HCT116 (cell line): ENCODE measurements around the gene DAAM2. TPM values are rescaled to one million over a fixed set of nuclear protein-coding genes. Genes with fewer than 3 reads are reported as not detected.

Experiments
- ATAC-seq: fragments of 200-7000 bp; cut with Tn5 transposase; 2 replicates; pipeline ENCODE4 v1.9.1; 2020; ENCODE audit warnings: mild to moderate bottlenecking, moderate library complexity
- BruUV-seq: library from RNA; stranded (reverse); fragments of 400-500 nt; replicated peaks from 2 replicates; lab custom pipeline; 2021; lab: Mats Ljungman, UMichigan
- CTCF ChIA-PET: fragments of 300-600 bp; sonication (Branson Sonifier 250); formaldehyde crosslinking; loops from one replicate; lab custom pipeline; 2021; ENCODE audit warnings: antibody characterized with exemption; lab: Charles Lee
- POLR2A ChIA-PET: fragments of 300-600, 350-600 bp; sonication (Branson Sonifier 250); formaldehyde crosslinking; loops from one replicate; lab custom pipeline; 2021; ENCODE audit warnings: antibody characterized with exemption; lab: Charles Lee
- RAD21 ChIA-PET, 2 experiments: fragments of 300-600 bp; sonication (Branson Sonifier 250); formaldehyde crosslinking; loops; one replicate each; lab custom pipeline; 2023; ENCODE audit warnings: low total read pairs in 2 of 2; ENCODE audit not compliant: uncharacterized antibody in 2 of 2, unreplicated experiment in 2 of 2, low non-redundant PET in 1 of 2; lab: Charles Lee
- DNase-seq: peaks from one replicate; pipeline ENCODE4 v3.0.0-alpha.2; 2010; ENCODE audit warnings: low read depth, low spot score
- H2AFZ ChIP-seq: fragments of 200-600 bp; shearing (Covaris generic), sonication (generic); 2 replicates; pipeline ENCODE4 v1.6.1; 2017; ENCODE audit warnings: low read depth, mixed run types, mixed read lengths, antibody characterized with exemption, low read length; ENCODE audit not compliant: poor library complexity, severe bottlenecking
- H3K27ac ChIP-seq: 2 replicates; pipeline ENCODE4 v1.5.1; 2012; ENCODE audit warnings: low read depth, low read length
- H3K27me3 ChIP-seq: fragments of 200-600 bp; sonication (generic); 2 replicates; pipeline ENCODE4 v1.6.1; 2016; ENCODE audit warnings: mixed run types, low read length, mixed read lengths; ENCODE audit not compliant: insufficient read depth
- H3K36me3 ChIP-seq, 2 experiments: fragments of 200-500 bp in 1 of 2; fragments of 200-600 bp in 1 of 2; sonication (Bioruptor generic) in 1 of 2; sonication (generic) in 1 of 2; 2 replicates each; pipeline versions ENCODE4 v1.5.1 to v1.6.1; 2014 to 2016; ENCODE audit warnings: low read length in 2 of 2, inconsistent platforms in 1 of 2, mixed read lengths in 1 of 2, mixed run types in 1 of 2; ENCODE audit not compliant: insufficient read depth in 2 of 2, control insufficient read depth in 1 of 2
- H3K4me1 ChIP-seq, 2 experiments: fragments of 200-600 bp in 1 of 2; sonication (generic) in 1 of 2; 2 replicates each; pipeline versions ENCODE4 v1.5.1 to v1.6.1; 2012 to 2017; ENCODE audit warnings: low read length in 2 of 2, inconsistent platforms in 1 of 2, mild to moderate bottlenecking in 1 of 2, mixed read lengths in 1 of 2, mixed run types in 1 of 2, moderate library complexity in 1 of 2; ENCODE audit not compliant: insufficient read depth in 2 of 2, control insufficient read depth in 1 of 2
- H3K4me2 ChIP-seq: fragments of 200-600 bp; sonication (generic); 2 replicates; pipeline ENCODE4 v1.6.1; 2017; ENCODE audit warnings: mixed run types, low read length, mixed read lengths
- H3K4me3 ChIP-seq, 2 experiments: fragments of 200-600 bp in 1 of 2; sonication (generic) in 1 of 2; replicated peaks in 1 of 2; 2 replicates each; pipeline ENCODE4 v1.5.1; 2011 to 2016; ENCODE audit warnings: low read length in 2 of 2, control low read depth in 1 of 2, low read depth in 1 of 2, mild to moderate bottlenecking in 1 of 2, mixed read lengths in 1 of 2, mixed run types in 1 of 2
- H3K79me2 ChIP-seq: fragments of 200-600 bp; sonication (generic); 2 replicates; pipeline ENCODE4 v1.6.1; 2017; ENCODE audit warnings: mild to moderate bottlenecking, mixed run types, low read length, moderate library complexity, mixed read lengths; ENCODE audit not compliant: insufficient read depth
- H3K9ac ChIP-seq: fragments of 200-600 bp; sonication (generic); 2 replicates; pipeline ENCODE4 v1.6.1; 2016; ENCODE audit warnings: low read length, mixed read lengths
- H3K9me2 ChIP-seq: fragments of 200-600 bp; sonication (generic), shearing (Covaris generic); 2 replicates; pipeline ENCODE4 v1.6.1; 2017; ENCODE audit warnings: mixed run types, mild to moderate bottlenecking, moderate library complexity; ENCODE audit not compliant: insufficient read depth
- H3K9me3 ChIP-seq, 2 experiments: fragments of 200-500 bp in 1 of 2; fragments of 200-600 bp in 1 of 2; sonication (Bioruptor generic) in 1 of 2; sonication (generic) in 1 of 2; 2 replicates each; pipeline ENCODE4 v1.6.1; 2014 to 2017; ENCODE audit warnings: low read length in 2 of 2, mixed read lengths in 2 of 2, inconsistent platforms in 1 of 2, low read depth in 1 of 2, mild to moderate bottlenecking in 1 of 2, mixed run types in 1 of 2, moderate library complexity in 1 of 2; ENCODE audit not compliant: control insufficient read depth in 1 of 2, insufficient read depth in 1 of 2
- H4K20me1 ChIP-seq: fragments of 200-600 bp; sonication (generic), shearing (Covaris generic); 2 replicates; pipeline ENCODE4 v1.6.1; 2017; ENCODE audit warnings: mixed run types, mild to moderate bottlenecking, moderate library complexity; ENCODE audit not compliant: insufficient read depth
- ATF3 ChIP-seq: IDR thresholded peaks from 2 replicates; pipeline ENCODE4 v1.6.1; 2012
- CEBPB ChIP-seq: IDR thresholded peaks from 2 replicates; pipeline ENCODE4 v1.6.1; 2012; ENCODE audit warnings: low read depth
- CTCF ChIP-seq, 3 experiments: fragments of 200-600 bp in 1 of 3; sonication (generic) in 1 of 3; IDR thresholded peaks in 2 of 3; conservative IDR thresholded peaks in 1 of 3; 2 replicates each; pipeline ENCODE4 v1.5.1; 2012 to 2017; ENCODE audit warnings: low read depth in 2 of 3, low read length in 2 of 3, antibody characterized with exemption in 1 of 3, borderline replicate concordance in 1 of 3, control low read depth in 1 of 3, mild to moderate bottlenecking in 1 of 3, mixed read lengths in 1 of 3, mixed run types in 1 of 3, moderate library complexity in 1 of 3; ENCODE audit not compliant: insufficient read depth in 1 of 3
- EGR1 ChIP-seq: IDR thresholded peaks from 2 replicates; pipeline ENCODE4 v1.6.1; 2012; ENCODE audit warnings: low read depth
- ELF1 ChIP-seq: IDR thresholded peaks from 2 replicates; pipeline ENCODE4 v1.6.1; 2012; ENCODE audit warnings: low read depth, borderline replicate concordance
- EZH2 ChIP-seq: fragments of 200-600 bp; sonication (generic); IDR thresholded peaks from 2 replicates; pipeline ENCODE4 v1.6.1; 2017; ENCODE audit warnings: antibody characterized with exemption, mixed run types
- EZH2phosphoT487 ChIP-seq: fragments of 200-600 bp; IDR thresholded peaks from 2 replicates; pipeline ENCODE4 v1.6.1; 2018; ENCODE audit warnings: antibody characterized with exemption, borderline replicate concordance
- FOSL1 ChIP-seq: IDR thresholded peaks from 2 replicates; pipeline ENCODE4 v1.6.1; 2012; ENCODE audit warnings: low read depth
- JUND ChIP-seq: IDR thresholded peaks from 2 replicates; pipeline ENCODE4 v1.6.1; 2012
- MAX ChIP-seq: IDR thresholded peaks from 2 replicates; pipeline ENCODE4 v1.6.1; 2012
- POLR2A ChIP-seq: IDR thresholded peaks from 2 replicates; pipeline ENCODE4 v1.7.0; 2011; ENCODE audit warnings: borderline replicate concordance; ENCODE audit not compliant: insufficient read depth, insufficient read length; ENCODE audit errors: extremely low read depth
- POLR2AphosphoS5 ChIP-seq: IDR thresholded peaks from 2 replicates; pipeline ENCODE4 v1.6.1; 2011; ENCODE audit warnings: mild to moderate bottlenecking, low read depth, low read length, moderate library complexity
- REST ChIP-seq: IDR thresholded peaks from 2 replicates; pipeline ENCODE4 v1.6.1; 2012; ENCODE audit warnings: low read depth
- SIN3A ChIP-seq: IDR thresholded peaks from 2 replicates; pipeline ENCODE4 v1.6.1; 2012; ENCODE audit warnings: low read depth
- SRF ChIP-seq: IDR thresholded peaks from 2 replicates; pipeline ENCODE4 v1.6.1; 2012; ENCODE audit warnings: low read depth
- YY1 ChIP-seq: IDR thresholded peaks from 2 replicates; pipeline ENCODE4 v1.6.1; 2011; ENCODE audit warnings: low read length, low read depth, moderate library complexity, mild to moderate bottlenecking; ENCODE audit not compliant: insufficient replicate concordance; ENCODE audit errors: extremely low read depth
- ZBTB33 ChIP-seq: IDR thresholded peaks from 2 replicates; pipeline ENCODE4 v1.6.1; 2011; ENCODE audit warnings: mild to moderate bottlenecking, low read length, moderate library complexity; ENCODE audit not compliant: insufficient replicate concordance; ENCODE audit errors: extremely low read depth
- ZFX ChIP-seq: fragments of 450-650 bp; IDR thresholded peaks from 2 replicates; pipeline ENCODE4 v1.6.1; 2017
- ZNF274 ChIP-seq: fragments of 200-500 bp; sonication (Bioruptor generic); IDR thresholded peaks from 2 replicates; pipeline ENCODE4 v1.6.1; 2014; ENCODE audit warnings: mild to moderate bottlenecking, low read depth, low read length, inconsistent platforms
- intact Hi-C: fragments of 100-400 bp; cut with micrococcal nuclease; formaldehyde crosslinking; loops from 2 replicates; pipeline ENCODE4 v1.10.0; 2022
- total RNA-seq: library from RNA; stranded (reverse); gene quantifications from one replicate; pipeline ENCODE4 v1.2.1, GENCODE V29; 2021; ENCODE audit not compliant: unreplicated experiment

DAAM2 gene
- total RNA-seq, 1 experiment from 2014 or later, result not detected

- no peak overlapping the region for H3K4me2 ChIP-seq
- ChIA-PET CTCF (no interaction called here), POLR2A (no interaction called here), RAD21 (no interaction called here)
- intact Hi-C loops, result no loop called here
- H3K36me3 ChIP-seq, result no peaks in the 10 kb centered on the region
- no peak overlapping the region for H3K27ac ChIP-seq
- no peaks in the 10 kb centered on the region for H4K20me1 ChIP-seq
- H3K9ac ChIP-seq, result no peak overlapping the region
- no peaks in the 10 kb centered on the region for H3K9me2 ChIP-seq
- H3K27me3 ChIP-seq, result no peaks in the 10 kb centered on the region
- BruUV-seq, result no TSS peak
- ATAC-seq, result no peak
- H3K79me2 ChIP-seq, result no peaks in the 10 kb centered on the region
- no peak overlapping the region for H2AFZ ChIP-seq
- H3K4me3 ChIP-seq, result no peak overlapping the region
- no peak for TF ChIP-seq CEBPB
- TF ChIP-seq CTCF (IDR thresholded peaks at IDR 0.05 in 2 of 3, conservative IDR thresholded peaks at IDR 0.05 in 1 of 3; ENCODE audit: borderline replicate concordance in 1 of 3, insufficient read depth in 1 of 3, low read depth in 2 of 3, low read length in 2 of 3), result no peak
- no peak for TF ChIP-seq ELF1
- TF ChIP-seq ZFX, result no peak
- TF ChIP-seq FOSL1, result no peak
- no peak for TF ChIP-seq MAX
- TF ChIP-seq JUND, result no peak
- no peak for TF ChIP-seq EGR1
- no peak for TF ChIP-seq YY1
- no peak for TF ChIP-seq REST
- TF ChIP-seq ZNF274, result no peak
- no peak for TF ChIP-seq POLR2A
- no peak for TF ChIP-seq POLR2AphosphoS5
- TF ChIP-seq SRF, result no peak
- no peak for TF ChIP-seq EZH2
- no peak for TF ChIP-seq ZBTB33
- TF ChIP-seq EZH2phosphoT487, result no peak
- no peak for TF ChIP-seq SIN3A
- no peak for TF ChIP-seq ATF3
- TF ChIP-seq, all 23 proteins: peak for 0
- DNase-seq, result no peak
- Histone ChIP-seq H3K9me3 (no peaks in the 10 kb centered on the region), H3K4me1 (no peaks in the 10 kb centered on the region)
Observed at GRCh38 chr6:39905640-39905975, 113.4 kb downstream of the DAAM2 start.
